Osteoblast (primary cell): ENCODE measurements around the gene PARD6B. TPM values are rescaled to one million over a fixed set of nuclear protein-coding genes. Genes with fewer than 3 reads are reported as not detected.
A peak's percentile ranks its signal among the peaks of the same experiment; 100 is the strongest.
"Not testable (repeated sequence)": the region's sequence is repeated elsewhere in the genome, so short reads cannot be mapped to it uniquely, and the experiment has no call there.

Source experiments
- DNase-seq: peaks from one replicate; pipeline ENCODE4 v3.0.0; 2011; ENCODE audit warnings: low spot score, mixed read lengths; ENCODE audit not compliant: insufficient read length; ENCODE audit errors: missing footprints
- H2AFZ ChIP-seq: 2 replicates; pipeline ENCODE4 v1.6.0; 2011; ENCODE audit warnings: mild to moderate bottlenecking, low read length
- H3K27ac ChIP-seq: 2 replicates; pipeline ENCODE4 v1.5.1; 2011; ENCODE audit warnings: mild to moderate bottlenecking, low read depth, low read length, moderate library complexity
- H3K27me3 ChIP-seq: 2 replicates; pipeline ENCODE4 v1.6.0; 2012; ENCODE audit warnings: mild to moderate bottlenecking, control low read depth, inconsistent platforms, low read length, moderate library complexity; ENCODE audit not compliant: insufficient read depth
- H3K36me3 ChIP-seq: 2 replicates; pipeline ENCODE4 v1.5.1; 2011; ENCODE audit warnings: mild to moderate bottlenecking, low read length, control low read depth, moderate library complexity; ENCODE audit not compliant: insufficient read depth
- H3K4me1 ChIP-seq: 2 replicates; pipeline ENCODE4 v1.5.1; 2011; ENCODE audit warnings: mild to moderate bottlenecking, low read length, control low read depth, moderate library complexity; ENCODE audit not compliant: insufficient read depth
- H3K4me2 ChIP-seq: 2 replicates; pipeline ENCODE4 v1.6.0; 2011; ENCODE audit warnings: mild to moderate bottlenecking, low read length; ENCODE audit not compliant: insufficient read depth
- H3K4me3 ChIP-seq: fragments of 200-600 bp; sonication (generic); 3 replicates; pipeline ENCODE4 v1.5.1; 2012; ENCODE audit warnings: mild to moderate bottlenecking, low read length, inconsistent platforms; ENCODE audit not compliant: insufficient read depth
- H3K79me2 ChIP-seq: 2 replicates; pipeline ENCODE4 v1.6.0; 2012; ENCODE audit warnings: mild to moderate bottlenecking, low read length, control low read depth, inconsistent platforms; ENCODE audit not compliant: insufficient read depth
- H3K9me3 ChIP-seq: 2 replicates; pipeline ENCODE4 v1.5.1; 2011; ENCODE audit warnings: low read depth, low read length, control low read depth
- H4K20me1 ChIP-seq: 2 replicates; pipeline ENCODE4 v1.6.0; 2012; ENCODE audit warnings: mild to moderate bottlenecking, low read length, control low read depth; ENCODE audit not compliant: insufficient read depth
- CTCF ChIP-seq: IDR thresholded peaks from 2 replicates; pipeline ENCODE4 v1.5.1; 2011; ENCODE audit warnings: mild to moderate bottlenecking, low read depth, low read length, moderate library complexity; ENCODE audit errors: extremely low read depth
- total RNA-seq: library from RNA; depleted of rRNA; stranded (reverse); fragments of >200 nt; gene quantifications from 2 replicates; pipeline ENCODE4 v1.2.3, GENCODE V29; 2012

Gene PARD6B
- total RNA-seq, 1 donor = 0.72 TPM

DNA sequence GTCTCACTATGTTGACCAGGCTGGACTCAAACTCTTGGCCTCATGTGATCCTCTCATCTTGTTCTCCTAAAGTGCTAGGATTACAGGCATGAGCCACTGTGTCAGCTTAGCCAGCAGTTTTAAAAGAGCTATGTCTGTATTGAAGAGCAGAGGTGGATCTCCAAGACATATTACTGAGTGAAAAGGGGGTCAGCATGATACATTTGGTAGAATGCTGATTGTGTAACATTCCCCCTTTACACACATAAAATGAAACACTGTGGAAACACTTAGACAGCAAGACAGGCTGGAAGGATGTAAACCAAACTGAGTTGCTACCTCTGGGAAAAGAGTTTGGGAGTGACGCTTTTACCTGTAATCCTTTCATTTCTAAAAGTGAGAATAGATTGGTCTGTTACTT lies 38.4 kb upstream of the PARD6B start:
- H3K4me2 ChIP-seq = no peak overlapping the region
- H3K9me3 ChIP-seq = no peaks in the 10 kb centered on the region
- peaks cover 17% of the 10 kb centered on the region for H3K4me1 ChIP-seq
- no peak overlapping the region for H2AFZ ChIP-seq
- H3K4me3 ChIP-seq = no peak overlapping the region
- H3K36me3 ChIP-seq = no peaks in the 10 kb centered on the region
- H3K27me3 ChIP-seq = peaks cover 18% of the 10 kb centered on the region
- no peak for DNase-seq
- H3K27ac ChIP-seq = no peak overlapping the region
- H3K79me2 ChIP-seq = no peaks in the 10 kb centered on the region
- H4K20me1 ChIP-seq = no peaks in the 10 kb centered on the region
- no peak for TF ChIP-seq CTCF

DNA sequence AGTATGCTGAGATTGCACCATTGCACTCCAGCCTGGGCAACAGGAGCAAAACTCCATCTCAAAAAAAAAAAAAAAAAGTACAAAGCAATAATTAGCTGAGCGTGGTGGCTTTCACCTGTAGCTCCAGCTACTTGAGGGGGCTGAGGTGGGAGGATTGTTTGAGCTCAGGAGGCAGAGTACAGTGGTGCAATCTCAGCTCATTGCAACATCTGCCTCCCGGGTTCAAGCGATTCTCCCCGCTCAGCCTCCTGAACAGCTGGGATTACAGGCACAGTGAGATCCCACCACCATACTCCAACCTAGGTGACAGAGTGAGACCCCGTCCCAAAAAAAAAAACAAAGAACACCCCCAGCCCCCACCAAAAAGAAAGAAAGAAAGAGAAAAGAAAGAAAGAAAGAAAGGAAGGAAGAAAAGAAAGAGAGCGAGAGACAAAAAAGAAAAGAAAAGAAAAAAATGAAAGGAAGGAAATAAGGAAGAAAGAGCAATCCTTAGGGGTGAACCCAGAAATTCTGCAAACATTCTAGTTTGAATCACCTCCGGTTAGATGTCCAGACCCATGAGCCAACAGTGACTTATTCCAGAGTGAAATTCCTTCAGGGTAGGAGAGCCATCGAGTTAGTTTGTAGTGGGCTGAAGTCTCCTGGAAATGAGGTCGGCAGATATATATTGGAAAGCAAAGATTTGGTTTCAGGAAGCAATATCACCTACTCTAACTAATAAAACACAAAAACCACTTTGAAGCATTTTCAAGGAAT lies 36.8 kb upstream of the PARD6B start:
- no peak for TF ChIP-seq CTCF
- H3K4me1 ChIP-seq = peaks cover 17% of the 10 kb centered on the region
- no peak overlapping the region for H3K27ac ChIP-seq
- peak overlapping the region; percentile 18 for H2AFZ ChIP-seq
- no peaks in the 10 kb centered on the region for H3K36me3 ChIP-seq
- H4K20me1 ChIP-seq = no peaks in the 10 kb centered on the region
- no peak for DNase-seq
- H3K4me2 ChIP-seq = peak overlapping the region; percentile 52
- peaks cover 18% of the 10 kb centered on the region for H3K27me3 ChIP-seq
- no peaks in the 10 kb centered on the region for H3K79me2 ChIP-seq
- H3K4me3 ChIP-seq = no peak overlapping the region
- H3K9me3 ChIP-seq = no peaks in the 10 kb centered on the region

GRCh38 chr20:50695135-50695872 lies 36.1 kb upstream of the PARD6B start:
- no peak overlapping the region for H3K4me3 ChIP-seq
- peaks cover 17% of the 10 kb centered on the region for H3K4me1 ChIP-seq
- H3K27me3 ChIP-seq = peaks cover 10% of the 10 kb centered on the region
- no peaks in the 10 kb centered on the region for H3K9me3 ChIP-seq
- DNase-seq = no peak
- no peaks in the 10 kb centered on the region for H3K79me2 ChIP-seq
- H3K36me3 ChIP-seq = no peaks in the 10 kb centered on the region
- peak overlapping the region; percentile 52 for H3K4me2 ChIP-seq
- no peak overlapping the region for H3K27ac ChIP-seq
- H4K20me1 ChIP-seq = no peaks in the 10 kb centered on the region
- TF ChIP-seq CTCF = no peak
- H2AFZ ChIP-seq = peak overlapping the region; percentile 23

GRCh38 chr20:50698255-50698654 lies 33.1 kb upstream of the PARD6B start:
- not testable (repeated sequence) for H3K27me3 ChIP-seq, H4K20me1 ChIP-seq, H3K27ac ChIP-seq, H3K4me3 ChIP-seq, H2AFZ ChIP-seq, H3K9me3 ChIP-seq, H3K36me3 ChIP-seq, DNase-seq, H3K4me2 ChIP-seq, H3K79me2 ChIP-seq
- peaks cover 18% of the 10 kb centered on the region for H3K4me1 ChIP-seq
